K562 (cell line): ENCODE results near the gene EXOC6. TPM values are rescaled to one million over a fixed set of nuclear protein-coding genes. Genes with fewer than 3 reads are reported as not detected.

Source experiments
- BRF1 ChIP-seq: IDR thresholded peaks from 3 replicates; pipeline ENCODE4 v1.6.1; 2011; ENCODE audit warnings: borderline replicate concordance, mild to moderate bottlenecking; ENCODE audit not compliant: insufficient read length; ENCODE audit errors: extremely low read depth
- EHMT2 ChIP-seq: fragments of 450-650 bp; IDR thresholded peaks from 2 replicates; pipeline ENCODE4 v1.6.1; 2018; ENCODE audit warnings: antibody characterized with exemption
- ETS2 ChIP-seq: IDR thresholded peaks from 2 replicates; pipeline ENCODE4 v1.6.1; 2016; ENCODE audit warnings: borderline replicate concordance, missing genetic modification characterization, mild to moderate bottlenecking, moderate library complexity, missing compliant biosample characterization; ENCODE audit not compliant: poor library complexity, severe bottlenecking
- GABPB1 ChIP-seq: sonication (generic); formaldehyde crosslinking; IDR thresholded peaks from 2 replicates; pipeline ENCODE4 v1.8.0; 2022; ENCODE audit warnings: mild to moderate bottlenecking, missing genetic modification reagents
- HDAC8 ChIP-seq: fragments of 450-650 bp; IDR thresholded peaks from 2 replicates; pipeline ENCODE4 v1.6.1; 2016; ENCODE audit warnings: mild to moderate bottlenecking, missing genetic modification characterization, moderate library complexity, missing compliant biosample characterization
- MAFF ChIP-seq: IDR thresholded peaks from 2 replicates; pipeline ENCODE4 v1.6.1; 2012; ENCODE audit warnings: low read length, improper control_type of control experiment
- NFIX ChIP-seq: fragments of 250-450 bp; sonication (Bioruptor Pico); IDR thresholded peaks from 2 replicates; pipeline ENCODE4 v1.4.0; 2020; ENCODE audit warnings: low read depth, mild to moderate bottlenecking, moderate library complexity
- NR4A1 ChIP-seq, 2 experiments: fragments of 250-450 bp in 1 of 2; fragments of 450-650 bp in 1 of 2; sonication (Bioruptor Pico) in 1 of 2; IDR thresholded peaks; 2 replicates each; pipeline versions ENCODE4 v1.4.0 to v1.6.1; 2016 to 2020; ENCODE audit warnings: mild to moderate bottlenecking in 2 of 2, missing compliant biosample characterization in 1 of 2, missing genetic modification characterization in 1 of 2, moderate library complexity in 1 of 2
- ZFPM2 ChIP-seq: fragments of 250-450 bp; sonication (Bioruptor Pico); IDR thresholded peaks from 2 replicates; pipeline ENCODE4 v1.5.1; 2022; ENCODE audit warnings: mild to moderate bottlenecking
- ZNF23 ChIP-seq: fragments of 250-450 bp; sonication (Bioruptor Pico); IDR thresholded peaks from 2 replicates; pipeline ENCODE4 v1.4.0; 2020; ENCODE audit warnings: mild to moderate bottlenecking
- ZNF778 ChIP-seq: fragments of 450-650 bp; formaldehyde crosslinking; IDR thresholded peaks from 2 replicates; pipeline ENCODE4 v1.4.0; 2020; ENCODE audit warnings: mild to moderate bottlenecking, moderate library complexity
- polyA plus RNA-seq, 8 experiments: library from polyadenylated mRNA; depleted of rRNA in 4 of 8; stranded (reverse) in 5 of 8; unstranded in 3 of 8; fragments of >200 nt; fragmentation: Nextera tagmentation in 2 of 8; fragmentation: Illumina TruSeq in 1 of 8; extraction: Ambion mirVana in 2 of 8; extraction: Trizol in 1 of 8; gene quantifications; 2 replicates each; pipeline versions ENCODE4 v1.2.1 to v1.2.3, GENCODE V29; 2011 to 2014; ENCODE audit warnings: inconsistent platforms in 1 of 8, missing spikeins in 1 of 8
- total RNA-seq, 7 experiments: library from RNA; depleted of rRNA in 6 of 7; stranded (reverse); fragments of >200 nt in 6 of 7; fragmentation: Illumina TruSeq in 2 of 7; extraction: Trizol in 2 of 7; gene quantifications; 2 replicates each; pipeline versions ENCODE4 v1.2.1 to v1.2.3, GENCODE V29; 2011 to 2021; ENCODE audit warnings: low replicate concordance in 1 of 7
- TF ChIP-seq, protein P1 (sequence below): fragments of 450-650 bp; conservative IDR thresholded peaks from 2 replicates; pipeline ENCODE4 v1.6.1; 2016; ENCODE audit warnings: missing genetic modification characterization, low read depth, mild to moderate bottlenecking, control low read depth, missing compliant biosample characterization
- TF ChIP-seq, protein P2 (sequence below): fragments of 250-450 bp; sonication (Bioruptor Pico); IDR thresholded peaks from 2 replicates; pipeline ENCODE4 v1.8.0; 2021; ENCODE audit warnings: borderline replicate concordance, mild to moderate bottlenecking, moderate library complexity; ENCODE audit not compliant: poor library complexity, severe bottlenecking
- TF ChIP-seq, protein P3 (sequence below): sonication (generic); formaldehyde crosslinking; IDR thresholded peaks from 2 replicates; pipeline ENCODE4 v1.5.0; 2020; ENCODE audit warnings: missing genetic modification reagents
- TF ChIP-seq, protein P4 (sequence below), 2 experiments: IDR thresholded peaks in 1 of 2; conservative IDR thresholded peaks in 1 of 2; 2 replicates each; pipeline ENCODE4 v1.6.1; 2016; ENCODE audit warnings: low read depth in 2 of 2, mild to moderate bottlenecking in 1 of 2, missing compliant biosample characterization in 1 of 2, missing genetic modification characterization in 1 of 2, moderate library complexity in 1 of 2

EXOC6 gene
- total and polyA plus RNA-seq, 9 of the 15 experiments (the other 6 are each of a cell fraction or from before 2014, with no cell fraction given) = 13.9 to 42.8 (median 24.9) TPM

DNA sequence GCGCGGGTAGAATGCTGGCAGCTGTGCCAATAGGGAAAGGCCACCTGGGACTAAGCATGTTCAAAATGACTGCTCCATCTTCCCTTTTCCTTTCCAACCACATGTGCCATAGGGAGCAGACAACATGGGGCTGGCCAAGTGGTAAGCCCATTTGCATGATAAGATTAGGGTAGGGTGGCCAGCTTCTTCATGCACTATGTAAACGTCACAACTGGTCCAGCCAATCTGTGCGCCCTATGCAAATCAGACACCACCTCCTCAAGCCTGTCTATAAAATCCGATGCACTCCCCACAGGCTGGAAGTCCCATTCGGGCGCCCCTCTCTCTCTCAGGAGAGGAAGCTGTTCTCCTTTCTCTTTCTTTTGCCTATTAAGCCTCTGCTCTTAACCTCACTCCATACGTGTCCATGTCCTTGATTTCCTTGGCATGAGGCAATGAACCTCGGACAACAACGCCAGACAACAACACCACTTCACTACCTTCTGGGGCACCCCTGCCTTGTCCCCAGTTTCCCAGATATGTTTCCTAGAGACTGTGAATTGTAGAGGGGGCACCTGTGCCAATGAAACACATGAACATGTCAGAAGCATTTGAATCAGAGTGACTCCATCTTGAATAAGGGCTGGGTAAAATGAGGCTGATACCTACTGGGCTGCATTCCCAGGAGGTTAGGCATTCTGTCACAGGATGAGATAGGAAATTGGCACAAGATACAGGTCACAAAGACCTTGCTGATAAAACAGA, 19.1 kb upstream of the EXOC6 start (continued):
- peak; percentile 87 for TF ChIP-seq EHMT2
- TF ChIP-seq, protein P1, sequence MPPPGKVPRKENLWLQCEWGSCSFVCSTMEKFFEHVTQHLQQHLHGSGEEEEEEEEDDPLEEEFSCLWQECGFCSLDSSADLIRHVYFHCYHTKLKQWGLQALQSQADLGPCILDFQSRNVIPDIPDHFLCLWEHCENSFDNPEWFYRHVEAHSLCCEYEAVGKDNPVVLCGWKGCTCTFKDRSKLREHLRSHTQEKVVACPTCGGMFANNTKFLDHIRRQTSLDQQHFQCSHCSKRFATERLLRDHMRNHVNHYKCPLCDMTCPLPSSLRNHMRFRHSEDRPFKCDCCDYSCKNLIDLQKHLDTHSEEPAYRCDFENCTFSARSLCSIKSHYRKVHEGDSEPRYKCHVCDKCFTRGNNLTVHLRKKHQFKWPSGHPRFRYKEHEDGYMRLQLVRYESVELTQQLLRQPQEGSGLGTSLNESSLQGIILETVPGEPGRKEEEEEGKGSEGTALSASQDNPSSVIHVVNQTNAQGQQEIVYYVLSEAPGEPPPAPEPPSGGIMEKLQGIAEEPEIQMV = no peak; the same call in 1 of the 2 replicates
- TF ChIP-seq BRF1 = no peak
- TF ChIP-seq ZFPM2 (CRISPR knock-in tag) = no peak
- TF ChIP-seq, protein P2, sequence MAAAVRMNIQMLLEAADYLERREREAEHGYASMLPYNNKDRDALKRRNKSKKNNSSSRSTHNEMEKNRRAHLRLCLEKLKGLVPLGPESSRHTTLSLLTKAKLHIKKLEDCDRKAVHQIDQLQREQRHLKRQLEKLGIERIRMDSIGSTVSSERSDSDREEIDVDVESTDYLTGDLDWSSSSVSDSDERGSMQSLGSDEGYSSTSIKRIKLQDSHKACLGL = no peak
- TF ChIP-seq ETS2 = no peak
- no peak for TF ChIP-seq ZNF778 (CRISPR knock-in tag)
- no peak for TF ChIP-seq ZNF23 (CRISPR knock-in tag)
- no peak for TF ChIP-seq NFIX
- TF ChIP-seq, protein P3, sequence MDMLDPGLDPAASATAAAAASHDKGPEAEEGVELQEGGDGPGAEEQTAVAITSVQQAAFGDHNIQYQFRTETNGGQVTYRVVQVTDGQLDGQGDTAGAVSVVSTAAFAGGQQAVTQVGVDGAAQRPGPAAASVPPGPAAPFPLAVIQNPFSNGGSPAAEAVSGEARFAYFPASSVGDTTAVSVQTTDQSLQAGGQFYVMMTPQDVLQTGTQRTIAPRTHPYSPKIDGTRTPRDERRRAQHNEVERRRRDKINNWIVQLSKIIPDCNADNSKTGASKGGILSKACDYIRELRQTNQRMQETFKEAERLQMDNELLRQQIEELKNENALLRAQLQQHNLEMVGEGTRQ = no peak
- TF ChIP-seq NR4A1 (CRISPR knock-in tag; IDR thresholded peaks at IDR 0.05) = no peak
- peak; percentile 94 for TF ChIP-seq NR4A1 (tag; IDR thresholded peaks at IDR 0.05)
- no peak for TF ChIP-seq MAFF
- TF ChIP-seq HDAC8 (tag) = 0 out of 2 replicates have a peak, but pooled peaks have one; percentile 48
- TF ChIP-seq GABPB1 = peak; percentile 55; the same call in 1 of the 2 replicates
- TF ChIP-seq, protein P4, sequence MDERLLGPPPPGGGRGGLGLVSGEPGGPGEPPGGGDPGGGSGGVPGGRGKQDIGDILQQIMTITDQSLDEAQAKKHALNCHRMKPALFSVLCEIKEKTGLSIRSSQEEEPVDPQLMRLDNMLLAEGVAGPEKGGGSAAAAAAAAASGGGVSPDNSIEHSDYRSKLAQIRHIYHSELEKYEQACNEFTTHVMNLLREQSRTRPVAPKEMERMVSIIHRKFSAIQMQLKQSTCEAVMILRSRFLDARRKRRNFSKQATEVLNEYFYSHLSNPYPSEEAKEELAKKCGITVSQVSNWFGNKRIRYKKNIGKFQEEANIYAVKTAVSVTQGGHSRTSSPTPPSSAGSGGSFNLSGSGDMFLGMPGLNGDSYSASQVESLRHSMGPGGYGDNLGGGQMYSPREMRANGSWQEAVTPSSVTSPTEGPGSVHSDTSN (CRISPR knock-in tag; IDR thresholded peaks at IDR 0.05; ENCODE audit: low read depth) = no peak
- TF ChIP-seq, protein P4 (tag; conservative IDR thresholded peaks at IDR 0.05; ENCODE audit: low read depth) = no peak
